HFF-Myc (cell line): ENCODE data around the gene PHF13.
A peak's percentile ranks its signal among the peaks of the same experiment; 100 is the strongest.

Source experiments
- DNase-seq: peaks from one replicate; pipeline ENCODE4 v3.0.0-alpha.2; 2011; ENCODE audit warnings: low read depth; ENCODE audit errors: extremely low read depth
- H3K4me3 ChIP-seq: replicated peaks from 2 replicates; pipeline ENCODE4 v1.5.1; 2011; ENCODE audit warnings: low read depth, mild to moderate bottlenecking, control low read depth, low read length
- TF ChIP-seq, protein P1 (sequence below): IDR thresholded peaks from 2 replicates; pipeline ENCODE4 v1.5.1; 2012; ENCODE audit warnings: mild to moderate bottlenecking, low read depth, low read length, control low read depth; ENCODE audit errors: missing control alignments

PHF13 gene

DNA sequence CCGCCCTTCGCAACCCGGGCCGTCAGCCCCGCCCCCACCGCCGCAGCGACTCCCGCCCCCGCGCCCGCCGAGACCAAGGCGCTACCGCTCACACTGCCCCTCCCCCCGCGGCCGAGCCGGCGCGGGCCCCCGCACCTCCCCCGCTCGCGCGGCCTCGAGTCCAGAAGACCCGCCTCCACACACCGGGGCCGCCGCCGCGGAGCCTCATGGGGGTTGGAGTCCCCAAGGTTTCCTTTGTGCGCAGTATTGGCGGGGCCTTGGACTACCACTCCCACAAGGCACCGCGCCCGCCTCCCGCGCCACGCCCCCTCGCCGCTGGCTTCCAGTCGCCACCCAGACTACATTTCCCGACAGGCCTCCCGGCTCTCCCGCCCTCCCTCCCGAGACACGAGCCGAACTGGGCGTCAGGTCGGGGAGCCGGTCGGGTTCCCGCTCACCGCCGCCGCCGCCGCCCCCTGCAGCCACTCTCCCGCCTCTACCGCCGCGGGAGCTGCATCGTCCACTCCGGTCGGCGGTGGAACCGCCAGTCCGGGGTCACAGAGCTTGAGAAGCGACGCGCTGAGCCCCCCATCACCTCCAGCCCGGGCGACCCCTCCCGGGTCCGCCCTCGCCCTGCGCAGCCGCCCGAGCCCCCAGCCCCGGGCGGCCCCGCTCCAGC lies at the start of gene PHF13:
TSS of gene PHF13 (plus strand) at position 371 of the 658 bp plus-strand sequence. CDS start 336 bp downstream, outside the sequence.
- peak within 1 kb of the TSS; percentile 71 for H3K4me3 ChIP-seq
- TF ChIP-seq, protein P1, sequence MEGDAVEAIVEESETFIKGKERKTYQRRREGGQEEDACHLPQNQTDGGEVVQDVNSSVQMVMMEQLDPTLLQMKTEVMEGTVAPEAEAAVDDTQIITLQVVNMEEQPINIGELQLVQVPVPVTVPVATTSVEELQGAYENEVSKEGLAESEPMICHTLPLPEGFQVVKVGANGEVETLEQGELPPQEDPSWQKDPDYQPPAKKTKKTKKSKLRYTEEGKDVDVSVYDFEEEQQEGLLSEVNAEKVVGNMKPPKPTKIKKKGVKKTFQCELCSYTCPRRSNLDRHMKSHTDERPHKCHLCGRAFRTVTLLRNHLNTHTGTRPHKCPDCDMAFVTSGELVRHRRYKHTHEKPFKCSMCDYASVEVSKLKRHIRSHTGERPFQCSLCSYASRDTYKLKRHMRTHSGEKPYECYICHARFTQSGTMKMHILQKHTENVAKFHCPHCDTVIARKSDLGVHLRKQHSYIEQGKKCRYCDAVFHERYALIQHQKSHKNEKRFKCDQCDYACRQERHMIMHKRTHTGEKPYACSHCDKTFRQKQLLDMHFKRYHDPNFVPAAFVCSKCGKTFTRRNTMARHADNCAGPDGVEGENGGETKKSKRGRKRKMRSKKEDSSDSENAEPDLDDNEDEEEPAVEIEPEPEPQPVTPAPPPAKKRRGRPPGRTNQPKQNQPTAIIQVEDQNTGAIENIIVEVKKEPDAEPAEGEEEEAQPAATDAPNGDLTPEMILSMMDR = no peak
- peak; percentile 94 for DNase-seq

DNA sequence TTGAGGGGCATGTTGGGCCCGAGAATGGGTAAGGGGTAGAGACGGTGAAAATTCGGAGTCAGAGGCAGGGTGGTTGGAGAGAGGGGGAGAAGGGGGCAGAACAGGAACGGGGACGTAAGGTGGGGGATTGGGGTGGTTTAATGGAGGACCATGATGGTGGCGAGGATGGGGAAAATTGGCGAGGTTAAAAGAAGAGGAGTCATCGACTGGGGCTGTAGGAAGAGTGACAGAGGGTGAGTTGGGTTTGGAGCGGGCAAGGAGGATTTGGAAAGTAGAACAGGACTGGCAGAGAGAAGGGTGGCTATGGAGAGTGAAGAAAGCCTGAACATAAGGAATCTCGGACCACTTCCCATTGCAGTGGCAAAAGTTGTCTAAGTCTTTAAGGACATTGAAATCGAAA lies 44.5 kb upstream of the PHF13 start:
- DNase-seq = no peak

DNA sequence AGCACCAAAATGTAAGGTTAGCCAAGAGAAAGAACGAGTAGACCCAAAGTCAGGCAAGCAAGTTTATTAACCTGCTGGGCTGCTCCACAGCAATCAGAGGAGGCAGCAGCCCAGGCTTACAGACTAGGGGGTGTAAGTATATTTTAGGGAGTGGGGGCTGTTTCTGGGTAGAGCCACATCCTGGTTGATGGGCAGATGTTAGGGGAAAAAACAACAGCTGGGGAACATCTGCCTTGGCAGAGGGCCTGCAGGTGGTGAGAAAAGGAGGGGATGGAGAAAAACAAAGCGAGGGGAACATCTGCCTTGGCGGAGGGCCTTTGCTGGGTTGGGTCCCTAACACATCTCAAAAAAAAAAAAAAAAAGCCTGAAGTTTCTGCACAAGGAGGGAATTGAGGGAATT lies 43.4 kb upstream of the PHF13 start:
- TF ChIP-seq, protein P1 = no peak
- no peak for DNase-seq
- H3K4me3 ChIP-seq = no peak overlapping the region

More for the DNA sequence above, 44.5 kb upstream of the PHF13 start:
- no peak overlapping the region for H3K4me3 ChIP-seq
- TF ChIP-seq, protein P1 = no peak

DNA sequence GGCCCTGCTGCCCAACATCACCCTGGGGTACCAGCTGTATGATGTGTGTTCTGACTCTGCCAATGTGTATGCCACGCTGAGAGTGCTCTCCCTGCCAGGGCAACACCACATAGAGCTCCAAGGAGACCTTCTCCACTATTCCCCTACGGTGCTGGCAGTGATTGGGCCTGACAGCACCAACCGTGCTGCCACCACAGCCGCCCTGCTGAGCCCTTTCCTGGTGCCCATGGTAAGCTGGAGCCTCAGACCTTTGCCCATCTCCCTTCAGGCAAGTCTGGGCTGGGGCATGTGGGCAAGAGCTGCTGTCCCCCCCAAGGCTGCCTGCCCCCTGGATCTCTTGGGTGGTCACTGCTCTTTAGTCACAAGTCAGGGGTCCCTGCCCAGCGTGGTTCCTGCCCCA lies 42.5 kb upstream of the PHF13 start:
- TF ChIP-seq, protein P1 = no peak
- no peak for DNase-seq
- no peak overlapping the region for H3K4me3 ChIP-seq

DNA sequence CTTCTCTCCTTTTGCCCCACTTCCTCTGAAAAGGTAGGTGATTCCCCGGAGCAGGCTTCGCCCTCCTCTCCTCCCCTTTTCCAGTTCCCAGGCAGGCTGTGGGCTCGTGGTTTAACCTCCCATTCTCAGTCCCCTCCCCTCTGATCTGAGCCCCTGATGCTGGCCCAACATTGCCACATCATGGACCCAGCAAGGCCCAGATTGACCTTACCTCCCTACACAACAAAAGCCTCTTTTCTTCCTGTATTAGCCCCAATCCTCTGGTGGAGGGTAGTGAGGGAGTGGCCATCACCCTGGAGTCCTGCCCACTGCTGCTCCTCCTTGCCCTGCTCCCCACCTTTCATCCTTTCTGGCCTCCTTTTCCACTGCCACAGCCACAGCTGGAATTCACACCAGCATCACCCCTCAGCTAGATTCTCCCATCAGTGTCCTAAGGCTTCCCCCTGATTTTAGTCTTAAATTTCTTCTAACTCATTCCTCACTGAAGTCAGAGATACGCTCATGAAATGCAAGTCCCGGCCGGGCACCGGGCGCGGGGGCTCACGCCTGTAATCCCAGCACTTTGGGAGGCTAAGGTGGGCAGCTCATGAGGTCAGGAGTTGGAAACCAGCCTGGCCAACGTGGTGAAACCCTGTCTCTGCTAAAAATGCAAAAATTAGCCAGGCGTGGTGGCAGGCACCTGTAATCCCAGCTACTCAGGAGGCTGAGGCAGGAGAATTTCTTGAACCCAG lies 40.7 kb upstream of the PHF13 start:
- H3K4me3 ChIP-seq = no peak overlapping the region
- TF ChIP-seq, protein P1 = no peak
- DNase-seq = no peak

DNA sequence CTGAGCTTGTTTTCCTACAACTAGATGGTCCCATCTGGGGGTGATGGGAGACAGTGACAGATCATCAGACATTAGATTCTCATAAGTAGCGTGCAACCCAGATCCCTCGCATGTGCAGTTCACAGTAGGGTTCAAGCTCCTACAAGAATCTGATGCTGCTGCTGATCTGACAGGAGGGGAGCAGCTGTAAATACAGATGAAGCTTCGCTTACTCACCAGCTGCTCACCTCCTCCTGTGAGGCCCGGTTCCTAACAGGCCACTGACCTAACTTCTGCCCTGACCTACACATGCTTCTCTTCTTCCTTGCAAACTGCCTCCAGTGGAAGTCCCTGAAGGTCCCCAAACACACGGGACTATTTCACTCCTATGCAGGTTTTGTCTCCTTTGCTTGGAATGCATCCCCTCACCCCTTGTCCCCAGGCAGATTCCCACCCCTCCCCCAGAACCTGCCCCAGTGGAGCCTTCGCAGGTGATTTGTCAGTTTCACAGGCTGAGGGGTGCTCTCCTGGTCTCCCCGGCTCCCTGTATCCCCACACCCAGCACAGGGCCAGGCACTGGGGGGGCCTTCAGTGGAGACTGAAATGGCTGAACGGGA lies 39.4 kb upstream of the PHF13 start:
- no peak for DNase-seq

More for the DNA sequence above, 39.4 kb upstream of the PHF13 start:
- TF ChIP-seq, protein P1 = no peak
- H3K4me3 ChIP-seq = no peak overlapping the region
